Rectal smooth muscle tissue (tissue), 1 donor: ENCODE data around the gene DDR2.

Experiments
- H3K27ac ChIP-seq: one replicate; pipeline ENCODE4 v1.7.0; 2013; ENCODE audit warnings: low read depth, low read length, inconsistent platforms
- H3K27me3 ChIP-seq: one replicate; pipeline ENCODE4 v1.7.0; 2013; ENCODE audit warnings: low read length; ENCODE audit not compliant: control insufficient read depth, insufficient read depth
- H3K36me3 ChIP-seq: one replicate; pipeline ENCODE4 v1.7.0; 2013; ENCODE audit warnings: low read length; ENCODE audit not compliant: control insufficient read depth, insufficient read depth
- H3K4me1 ChIP-seq: one replicate; pipeline ENCODE4 v1.7.0; 2013; ENCODE audit warnings: low read length; ENCODE audit not compliant: control insufficient read depth, insufficient read depth
- H3K4me3 ChIP-seq: one replicate; pipeline ENCODE4 v1.7.0; 2013; ENCODE audit warnings: low read length
- H3K9ac ChIP-seq: one replicate; pipeline ENCODE4 v1.7.0; 2013; ENCODE audit warnings: low read length

DDR2 gene

GRCh38 chr1:162612606-162613400 lies 19.5 kb upstream of the DDR2 start:
- H3K27ac ChIP-seq: peak overlapping the region; percentile 46
- H3K4me1 ChIP-seq: peaks cover 12% of the 10 kb centered on the region
- peaks cover 4% of the 10 kb centered on the region for H3K36me3 ChIP-seq
- H3K27me3 ChIP-seq: no peaks in the 10 kb centered on the region
- no peak overlapping the region for H3K4me3 ChIP-seq
- no peak overlapping the region for H3K9ac ChIP-seq

- H3K4me3 ChIP-seq: no peak overlapping the region
- H3K9ac ChIP-seq: no peak overlapping the region
- no peaks in the 10 kb centered on the region for H3K27me3 ChIP-seq
These were observed 15.4 kb upstream of the DDR2 start for GRCh38 chr1:162616848-162617247.

GRCh38 chr1:162617513-162617912 lies 14.8 kb upstream of the DDR2 start:
- Histone ChIP-seq H3K9ac (no peak overlapping the region), H3K4me1 (peaks cover 12% of the 10 kb centered on the region), H3K27me3 (no peaks in the 10 kb centered on the region), H3K27ac (no peak overlapping the region), H3K4me3 (no peak overlapping the region), H3K36me3 (no peaks in the 10 kb centered on the region)

More at GRCh38 chr1:162616848-162617247, 15.4 kb upstream of the DDR2 start:
- peaks cover 12% of the 10 kb centered on the region for H3K4me1 ChIP-seq
- H3K27ac ChIP-seq: no peak overlapping the region
- no peaks in the 10 kb centered on the region for H3K36me3 ChIP-seq

GRCh38 chr1:162619076-162619475 lies 13.2 kb upstream of the DDR2 start:
- H3K4me3 ChIP-seq: no peak overlapping the region
- H3K4me1 ChIP-seq: no peaks in the 10 kb centered on the region
- no peak overlapping the region for H3K9ac ChIP-seq
- H3K36me3 ChIP-seq: no peaks in the 10 kb centered on the region
- H3K27ac ChIP-seq: no peak overlapping the region
- no peaks in the 10 kb centered on the region for H3K27me3 ChIP-seq

GRCh38 chr1:162621256-162621655 lies 11.0 kb upstream of the DDR2 start:
- no peaks in the 10 kb centered on the region for H3K36me3 ChIP-seq
- H3K9ac ChIP-seq: no peak overlapping the region
- H3K4me1 ChIP-seq: peaks cover 13% of the 10 kb centered on the region
- H3K27ac ChIP-seq: no peak overlapping the region
- H3K27me3 ChIP-seq: no peaks in the 10 kb centered on the region
- no peak overlapping the region for H3K4me3 ChIP-seq

- H3K27ac ChIP-seq: peak overlapping the region; percentile 90
- H3K9ac ChIP-seq: no peak overlapping the region
- H3K36me3 ChIP-seq: no peaks in the 10 kb centered on the region
- no peaks in the 10 kb centered on the region for H3K27me3 ChIP-seq
- peaks cover 35% of the 10 kb centered on the region for H3K4me1 ChIP-seq
- no peak overlapping the region for H3K4me3 ChIP-seq
These were observed 6.6 kb upstream of the DDR2 start for GRCh38 chr1:162625679-162626078.

GRCh38 chr1:162626094-162626493 lies 6.2 kb upstream of the DDR2 start:
- peaks cover 40% of the 10 kb centered on the region for H3K4me1 ChIP-seq
- no peaks in the 10 kb centered on the region for H3K27me3 ChIP-seq
- H3K4me3 ChIP-seq: no peak overlapping the region
- no peaks in the 10 kb centered on the region for H3K36me3 ChIP-seq
- no peak overlapping the region for H3K9ac ChIP-seq
- peak overlapping the region; percentile 90 for H3K27ac ChIP-seq

GRCh38 chr1:162626761-162627160 lies 5.5 kb upstream of the DDR2 start:
- Histone ChIP-seq H3K27me3 (no peaks in the 10 kb centered on the region), H3K36me3 (no peaks in the 10 kb centered on the region), H3K4me1 (peaks cover 42% of the 10 kb centered on the region), H3K4me3 (peak overlapping the region; percentile 10), H3K9ac (no peak overlapping the region), H3K27ac (peak overlapping the region; percentile 90)

- no peak overlapping the region for H3K4me3 ChIP-seq
- no peaks in the 10 kb centered on the region for H3K27me3 ChIP-seq
- peak overlapping the region; percentile 90 for H3K27ac ChIP-seq
- no peaks in the 10 kb centered on the region for H3K36me3 ChIP-seq
- no peak overlapping the region for H3K9ac ChIP-seq
- H3K4me1 ChIP-seq: peaks cover 42% of the 10 kb centered on the region
These were observed 4.5 kb upstream of the DDR2 start for GRCh38 chr1:162627662-162628296.

- H3K36me3 ChIP-seq: no peaks in the 10 kb centered on the region
- H3K4me1 ChIP-seq: peaks cover 42% of the 10 kb centered on the region
- H3K9ac ChIP-seq: no peak overlapping the region
- H3K27me3 ChIP-seq: no peaks in the 10 kb centered on the region
- peak overlapping the region; percentile 4 for H3K27ac ChIP-seq
- no peak overlapping the region for H3K4me3 ChIP-seq
These were observed 3.1 kb upstream of the DDR2 start for GRCh38 chr1:162629077-162629627.

- Histone ChIP-seq H3K9ac (no peak overlapping the region), H3K4me3 (no peak overlapping the region), H3K27me3 (no peaks in the 10 kb centered on the region), H3K4me1 (peaks cover 42% of the 10 kb centered on the region), H3K27ac (peak overlapping the region; percentile 95), H3K36me3 (no peaks in the 10 kb centered on the region)
These were observed 2.6 kb upstream of the DDR2 start for GRCh38 chr1:162629651-162630050.

- Histone ChIP-seq H3K4me3 (peak overlapping the region; percentile 79), H3K9ac (peak overlapping the region; percentile 7), H3K4me1 (peaks cover 44% of the 10 kb centered on the region), H3K27me3 (no peaks in the 10 kb centered on the region), H3K27ac (peak overlapping the region; percentile 95), H3K36me3 (no peaks in the 10 kb centered on the region)
These were observed 595 bp upstream of the DDR2 start for GRCh38 chr1:162631546-162632191.
